Mesothelial cell of epicardium (in vitro differentiated cells): ENCODE results near the gene FBXO40. TPM values are rescaled to one million over a fixed set of nuclear protein-coding genes. Genes with fewer than 3 reads are reported as not detected.

Experiments used
- DNase-seq, 2 experiments: peaks; one replicate each; pipeline ENCODE4 v3.0.0; 2021; ENCODE audit warnings: low spot score in 2 of 2; ENCODE audit not compliant: unreplicated experiment in 2 of 2
- H3K27ac Mint-ChIP-seq: 2 replicates; pipeline ENCODE4 v1.8.0; 2021; ENCODE audit warnings: mixed read lengths
- H3K27me3 Mint-ChIP-seq: 2 replicates; pipeline ENCODE4 v1.8.0; 2021; ENCODE audit warnings: low read depth, mixed read lengths
- H3K36me3 Mint-ChIP-seq: 2 replicates; pipeline ENCODE4 v1.8.0; 2021; ENCODE audit warnings: mixed read lengths
- H3K4me1 Mint-ChIP-seq: 2 replicates; pipeline ENCODE4 v1.8.0; 2021; ENCODE audit warnings: mixed read lengths
- H3K4me3 Mint-ChIP-seq: 2 replicates; pipeline ENCODE4 v1.8.0; 2021; ENCODE audit warnings: mild to moderate bottlenecking, moderate library complexity, mixed read lengths
- H3K9me3 Mint-ChIP-seq: 2 replicates; pipeline ENCODE4 v1.8.0; 2021; ENCODE audit warnings: mixed read lengths
- CTCF ChIP-seq: fragments of 200-600 bp; sonication (generic); IDR thresholded peaks from one replicate; pipeline ENCODE4 v1.5.0; 2021; ENCODE audit warnings: antibody characterized with exemption; ENCODE audit not compliant: unreplicated experiment
- total RNA-seq: library from RNA; stranded (reverse); gene quantifications from 3 replicates; pipeline ENCODE4 v1.2.1, GENCODE V29; 2021

The FBXO40 gene
- total RNA-seq, 1 donor from 2014 or later, result not detected

GRCh38 chr3:121665488-121665887 is 72.3 kb downstream of the FBXO40 start:
- Mint-ChIP-seq H3K27me3 (no peaks in the 10 kb centered on the region), H3K4me1 (peaks cover 8% of the 10 kb centered on the region), H3K9me3 (no peaks in the 10 kb centered on the region), H3K4me3 (no peak overlapping the region), H3K27ac (no peak overlapping the region), H3K36me3 (peaks cover 43% of the 10 kb centered on the region)
- no peak for DNase-seq
- TF ChIP-seq CTCF, result no peak

- no peaks in the 10 kb centered on the region for H3K9me3 Mint-ChIP-seq
- no peak overlapping the region for H3K27ac Mint-ChIP-seq
- no peak for DNase-seq
- no peak for TF ChIP-seq CTCF
- no peaks in the 10 kb centered on the region for H3K4me1 Mint-ChIP-seq
- no peaks in the 10 kb centered on the region for H3K27me3 Mint-ChIP-seq
- no peak overlapping the region for H3K4me3 Mint-ChIP-seq
- H3K36me3 Mint-ChIP-seq, result peaks cover 49% of the 10 kb centered on the region
Observed at GRCh38 chr3:121667333-121667732, 74.2 kb downstream of the FBXO40 start.

- no peak for DNase-seq
- H3K9me3 Mint-ChIP-seq, result no peaks in the 10 kb centered on the region
- H3K4me3 Mint-ChIP-seq, result no peak overlapping the region
- TF ChIP-seq CTCF, result no peak
- H3K36me3 Mint-ChIP-seq, result peaks cover 51% of the 10 kb centered on the region
- H3K27ac Mint-ChIP-seq, result no peak overlapping the region
- no peaks in the 10 kb centered on the region for H3K4me1 Mint-ChIP-seq
- no peaks in the 10 kb centered on the region for H3K27me3 Mint-ChIP-seq
Observed at GRCh38 chr3:121670676-121671075, 77.5 kb downstream of the FBXO40 start.

GRCh38 chr3:121677141-121677540 is 84.0 kb downstream of the FBXO40 start:
- H3K36me3 Mint-ChIP-seq, result peaks cover 51% of the 10 kb centered on the region
- H3K9me3 Mint-ChIP-seq, result no peaks in the 10 kb centered on the region
- H3K27ac Mint-ChIP-seq, result no peak overlapping the region
- H3K4me1 Mint-ChIP-seq, result no peaks in the 10 kb centered on the region
- no peaks in the 10 kb centered on the region for H3K27me3 Mint-ChIP-seq
- DNase-seq, result no peak
- no peak for TF ChIP-seq CTCF
- no peak overlapping the region for H3K4me3 Mint-ChIP-seq

Other genes with a start within 250 kb of the FBXO40 start
- gene POLQ, start 47.4 kb upstream of the FBXO40 start, total RNA-seq, result 4.2 to 6.2 TPM (median 4.9 TPM) in 3 replicates
- not detected in 3 replicates for gene ARGFX, start 25.4 kb upstream of the FBXO40 start, total RNA-seq
- gene HCLS1, start 67.5 kb downstream of the FBXO40 start, total RNA-seq, result 2.9 to 3.2 TPM (median 3.0 TPM) in 3 replicates
- 76.0 to 80.5 TPM (median 79.4 TPM) in 3 replicates for gene GOLGB1, start 156.4 kb downstream of the FBXO40 start, total RNA-seq
- gene IQCB1, start 241.7 kb downstream of the FBXO40 start, total RNA-seq, result 34.1 to 39.8 TPM (median 38.8 TPM) in 3 replicates
- 4.1 to 5.5 TPM (median 5.3 TPM) in 3 replicates for gene EAF2, start 241.8 kb downstream of the FBXO40 start, total RNA-seq